GM18519 (cell line): ENCODE measurements around the gene HSPE1.
"Not testable (repeated sequence)": the region's sequence is repeated elsewhere in the genome, so short reads cannot be mapped to it uniquely, and the experiment has no call there.

Source experiments
- ATAC-seq: cut with Tn5 transposase; IDR thresholded peaks from one replicate; pipeline ENCODE4 v1.9.1; 2021; ENCODE audit warnings: mild to moderate bottlenecking, moderate library complexity; ENCODE audit not compliant: unreplicated experiment, low FRiP score

Gene HSPE1

DNA sequence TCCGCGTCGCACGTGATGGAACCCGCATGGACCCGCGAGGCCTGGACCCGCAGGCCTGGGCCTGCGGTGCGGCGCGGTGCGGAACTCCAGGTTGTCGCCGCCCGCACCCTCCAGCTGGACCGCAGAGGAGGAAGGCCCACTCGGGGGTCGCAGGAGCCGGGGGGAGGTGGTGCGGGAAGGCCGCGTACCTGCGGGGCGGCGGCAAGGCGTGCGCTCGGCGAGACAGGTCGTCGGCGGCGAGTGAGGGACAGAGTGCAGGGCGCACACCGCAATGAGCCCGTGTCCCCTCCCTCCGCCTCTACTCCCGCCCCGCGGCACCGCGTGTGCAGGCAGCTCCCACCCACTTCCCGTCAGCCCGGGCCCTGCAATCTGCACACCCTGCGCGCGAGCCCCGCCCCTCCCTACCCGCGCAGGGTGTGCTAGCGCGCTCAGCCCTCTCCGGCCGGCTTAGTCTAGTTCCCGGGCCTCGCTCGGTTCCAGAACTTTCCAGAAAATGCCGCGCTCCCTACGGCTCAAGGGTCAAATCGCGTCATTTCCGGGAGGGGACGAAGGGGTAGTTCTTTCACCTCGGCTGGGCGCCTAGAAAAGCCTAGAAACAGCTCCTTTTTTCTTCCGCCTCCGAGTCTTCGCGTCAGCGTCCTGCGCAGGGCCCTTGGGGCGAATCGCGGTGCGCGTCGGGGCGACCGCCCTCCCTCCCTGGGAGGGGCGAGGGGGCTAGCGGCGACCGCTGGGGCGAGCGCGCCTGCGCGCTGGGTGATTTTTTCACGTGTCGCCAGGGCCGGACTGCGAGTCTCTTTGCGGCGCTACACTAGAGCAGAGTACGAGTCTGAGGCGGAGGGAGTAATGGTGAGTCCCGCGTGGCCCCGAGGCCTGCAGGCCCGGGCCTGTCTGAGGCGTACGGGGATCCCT, at the start of gene HSPE1, which contains the start of gene HSPD1:
HSPE1 (plus strand) TSS at position 786 of the 909 bp plus-strand sequence; CDS start at position 844, 58 bp downstream.
HSPD1 (minus strand) TSS at position 247 of the 909 bp plus-strand sequence. CDS start 992 bp downstream, outside the sequence.
- ATAC-seq: peak; percentile 82

- no peak for ATAC-seq
Observed at GRCh38 chr2:197450465-197450864, 49.7 kb upstream of the HSPE1 start.

- ATAC-seq: not testable (repeated sequence)
Observed at GRCh38 chr2:197450935-197451358, 49.2 kb upstream of the HSPE1 start.

- no peak for ATAC-seq
Observed at GRCh38 chr2:197452754-197453122, 47.4 kb upstream of the HSPE1 start.

GRCh38 chr2:197453123-197453913, 46.9 kb upstream of the HSPE1 start, which contains the start of gene COQ10B:
Gene COQ10B, plus strand, starts transcription at chr2:197453552. Its CDS starts 9 bp downstream, at chr2:197453561.
- peak; percentile 95 for ATAC-seq

DNA sequence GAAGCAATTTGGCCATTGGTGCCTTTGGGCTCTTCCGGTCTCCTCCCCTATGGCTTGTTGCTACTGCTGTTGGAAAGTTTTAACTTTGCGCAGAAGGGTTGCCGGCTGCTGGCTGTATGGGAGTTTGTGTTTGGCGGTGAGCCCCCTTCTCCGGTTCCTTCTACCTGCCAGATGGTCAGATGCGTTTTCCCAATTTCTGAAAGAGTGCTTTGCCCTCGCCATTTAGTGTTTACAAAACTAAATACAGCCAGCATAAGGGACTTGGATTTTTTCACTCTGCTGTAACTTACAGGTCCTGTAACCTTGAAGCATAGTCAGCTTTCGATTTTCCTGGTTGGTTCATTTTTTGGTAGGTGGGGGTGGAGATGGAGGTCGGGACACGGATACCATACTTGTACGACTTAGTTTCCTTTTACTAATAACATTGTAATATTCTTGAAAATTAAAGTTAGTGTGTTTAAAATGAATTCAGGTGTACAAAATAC, 46.2 kb upstream of the HSPE1 start:
- ATAC-seq: peak; percentile 10

- no peak for ATAC-seq
Observed at GRCh38 chr2:197454923-197455322, 45.3 kb upstream of the HSPE1 start.

GRCh38 chr2:197455428-197455827, 44.8 kb upstream of the HSPE1 start:
- ATAC-seq: no peak

DNA sequence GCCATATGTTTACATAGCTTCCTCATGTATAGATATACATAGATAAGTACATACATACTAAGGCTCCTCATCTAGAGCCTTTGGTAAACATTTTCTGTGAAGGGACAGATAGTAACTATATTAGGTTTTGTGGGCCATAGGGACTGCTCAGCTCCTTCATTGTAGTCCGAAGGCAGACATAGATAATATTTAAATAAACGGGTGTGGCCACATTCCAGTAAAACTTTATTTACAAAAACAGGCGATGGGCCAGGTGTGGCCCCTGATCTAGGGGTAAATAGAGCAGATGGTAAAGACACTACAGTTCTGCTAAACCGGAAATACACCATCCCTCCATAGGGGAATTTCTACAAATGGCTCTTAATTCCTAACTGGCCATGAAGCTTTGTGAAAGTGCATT, 39.5 kb upstream of the HSPE1 start:
- no peak for ATAC-seq

DNA sequence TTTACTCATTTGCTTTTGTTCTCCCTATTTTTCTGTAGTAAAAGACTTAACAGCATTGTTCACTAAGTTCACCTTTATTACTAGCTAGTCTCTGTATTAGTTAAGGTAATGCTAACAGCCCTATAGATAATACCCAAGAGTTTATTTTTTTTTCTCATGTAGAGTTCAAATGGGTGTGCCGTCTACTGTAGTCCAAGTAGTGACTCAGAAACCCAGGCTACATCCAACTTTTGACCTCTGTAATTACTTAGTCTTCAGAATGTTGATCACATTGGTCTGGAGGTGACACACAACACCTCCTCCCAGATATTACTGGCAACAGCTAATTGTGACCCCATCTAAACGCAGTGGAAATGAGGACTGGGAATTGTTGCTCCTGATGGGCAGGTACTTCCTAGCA, 39.1 kb upstream of the HSPE1 start:
- ATAC-seq: no peak

DNA sequence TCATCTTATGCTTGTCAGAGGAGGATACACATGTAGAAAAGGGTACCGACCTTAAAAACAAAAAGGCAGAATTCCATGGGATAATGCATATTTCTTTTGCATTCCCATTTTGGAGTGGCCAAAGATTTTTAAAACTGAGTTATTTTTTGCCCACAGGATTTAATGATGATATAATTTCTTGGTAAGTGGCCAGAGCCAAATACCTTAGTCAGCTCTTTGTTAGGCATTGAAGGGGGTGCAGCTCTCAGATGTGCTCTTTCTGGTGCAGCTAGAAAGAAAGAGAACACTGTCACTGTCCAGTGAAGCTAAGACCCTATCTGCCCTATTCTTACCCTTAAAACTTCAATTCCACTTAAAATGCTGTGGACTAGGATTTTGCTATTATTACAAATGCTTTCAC, 36.0 kb upstream of the HSPE1 start:
- no peak for ATAC-seq

- ATAC-seq: no peak
Observed at GRCh38 chr2:197472166-197472565, 28.0 kb upstream of the HSPE1 start.

GRCh38 chr2:197477797-197478196, 22.4 kb upstream of the HSPE1 start:
- no peak for ATAC-seq

- no peak for ATAC-seq
Observed at GRCh38 chr2:197480165-197481036, 19.8 kb upstream of the HSPE1 start.

DNA sequence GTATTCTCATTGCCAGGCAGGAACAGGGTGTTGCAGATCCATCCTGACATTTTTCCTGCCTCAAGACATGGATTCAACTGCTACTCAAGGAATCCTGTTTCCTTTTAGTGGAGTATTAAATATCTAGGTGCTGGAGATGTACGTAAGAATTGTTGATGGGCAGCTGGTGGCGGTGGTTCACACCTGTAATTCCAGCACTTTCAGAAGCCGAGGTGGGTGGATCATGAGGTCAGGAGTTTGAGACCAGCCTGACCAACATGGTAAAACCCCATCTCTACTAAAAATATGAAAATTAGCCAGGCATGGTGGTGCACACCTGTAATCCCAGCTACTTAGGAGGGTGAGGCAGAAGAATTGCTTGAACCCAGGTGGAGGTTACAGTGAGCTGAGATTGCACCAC, 15.9 kb upstream of the HSPE1 start:
- not testable (repeated sequence) for ATAC-seq

GRCh38 chr2:197486175-197486574, 14.0 kb upstream of the HSPE1 start:
- ATAC-seq: no peak

GRCh38 chr2:197487385-197487784, 12.8 kb upstream of the HSPE1 start:
- no peak for ATAC-seq

DNA sequence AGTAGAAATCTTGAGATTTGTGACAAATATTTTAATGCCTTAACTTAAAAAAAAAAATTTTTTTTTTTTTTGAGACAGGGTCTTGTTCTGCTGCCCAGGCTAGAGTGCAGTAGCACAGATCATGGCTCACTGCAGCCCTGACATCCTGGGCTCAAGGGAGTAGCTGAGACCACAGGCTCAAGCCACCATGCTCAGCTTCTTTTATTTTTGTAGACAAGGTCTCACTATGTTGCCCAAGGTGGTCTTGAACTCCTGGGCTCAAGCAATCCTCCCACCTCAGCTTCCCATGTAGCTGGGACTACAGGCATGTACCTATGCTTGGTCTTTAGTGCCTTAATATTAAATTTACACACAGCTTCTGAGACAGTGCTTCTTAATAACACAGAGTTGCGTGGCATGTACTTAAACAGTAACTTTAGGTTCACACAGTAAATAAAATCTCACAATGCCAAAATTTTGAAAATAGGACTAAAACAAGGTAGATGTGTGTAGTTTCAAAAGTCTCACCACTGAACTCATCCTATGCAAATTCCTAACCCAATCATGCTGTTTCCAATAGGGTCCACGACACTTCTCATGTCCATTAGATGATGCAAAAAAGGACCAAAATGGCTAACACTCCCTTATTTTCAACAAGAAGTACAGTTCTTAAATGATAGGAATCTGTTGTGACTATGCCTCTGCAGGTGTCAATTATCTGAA, 4.6 kb upstream of the HSPE1 start:
- no peak for ATAC-seq

- ATAC-seq: no peak
Observed at GRCh38 chr2:197496695-197497094, 3.5 kb upstream of the HSPE1 start.
